Liver (tissue), 9 donors: Measurements from ENCODE around the gene TLE4. TPM values are rescaled to one million over a fixed set of nuclear protein-coding genes. Genes with fewer than 3 reads are reported as not detected.

Experiments used
- DNase-seq: peaks from one replicate; pipeline ENCODE4 v3.0.0-alpha.2; 2017; ENCODE audit warnings: low spot score
- H3K27ac ChIP-seq, 2 donors: one replicate each; pipeline ENCODE4 v1.7.0; 2013; ENCODE audit warnings: inconsistent platforms in 2 of 2, low read length in 2 of 2, control low read depth in 1 of 2, low read depth in 1 of 2, mild to moderate bottlenecking in 1 of 2
- H3K27me3 ChIP-seq, 4 donors: one replicate each; pipeline versions ENCODE4 v1.6.1 to v1.7.0; 2013; ENCODE audit warnings: low read length in 3 of 4, inconsistent platforms in 1 of 4, mild to moderate bottlenecking in 1 of 4, moderate library complexity in 1 of 4; ENCODE audit not compliant: control insufficient read depth in 4 of 4, insufficient read depth in 4 of 4
- H3K36me3 ChIP-seq, 4 donors: one replicate each; pipeline versions ENCODE4 v1.6.1 to v1.7.0; 2013; ENCODE audit warnings: low read length in 3 of 4, mild to moderate bottlenecking in 3 of 4, low read depth in 1 of 4, moderate library complexity in 1 of 4; ENCODE audit not compliant: control insufficient read depth in 4 of 4, insufficient read depth in 3 of 4
- H3K4me1 ChIP-seq, 4 donors: one replicate each; pipeline versions ENCODE4 v1.6.1 to v1.7.0; 2013; ENCODE audit warnings: low read length in 3 of 4, mild to moderate bottlenecking in 3 of 4, moderate library complexity in 1 of 4; ENCODE audit not compliant: control insufficient read depth in 4 of 4, insufficient read depth in 4 of 4
- H3K4me3 ChIP-seq, 3 donors: one replicate each; pipeline versions ENCODE4 v1.6.1 to v1.7.0; 2013; ENCODE audit warnings: low read length in 3 of 3, control low read depth in 1 of 3, low read depth in 1 of 3, mild to moderate bottlenecking in 1 of 3
- H3K9ac ChIP-seq, 2 donors: one replicate each; pipeline ENCODE4 v1.7.0; 2013; ENCODE audit warnings: low read length in 2 of 2, mild to moderate bottlenecking in 2 of 2, moderate library complexity in 2 of 2, control low read depth in 1 of 2, low read depth in 1 of 2
- H3K9me3 ChIP-seq, 4 donors: one replicate each; pipeline versions ENCODE4 v1.6.1 to v1.7.0; 2013; ENCODE audit warnings: low read length in 3 of 4; ENCODE audit not compliant: control insufficient read depth in 4 of 4
- ATF3 ChIP-seq: IDR thresholded peaks from 2 replicates; pipeline ENCODE4 v1.6.1; 2016; ENCODE audit warnings: antibody characterized with exemption
- CTCF ChIP-seq: fragments of 150-350 bp; IDR thresholded peaks from 2 replicates; pipeline ENCODE4 v1.5.1; 2017; ENCODE audit warnings: improper control_type of control experiment, low read depth, low read length; ENCODE audit not compliant: missing input control
- EGR1 ChIP-seq, 2 donors: IDR thresholded peaks; 2 replicates each; pipeline ENCODE4 v1.6.1; 2016 to 2018; ENCODE audit warnings: antibody characterized with exemption in 2 of 2, low read depth in 2 of 2
- FOXA1 ChIP-seq: IDR thresholded peaks from 2 replicates; pipeline ENCODE4 v1.6.1; 2016; ENCODE audit warnings: antibody characterized with exemption
- FOXA2 ChIP-seq: IDR thresholded peaks from 2 replicates; pipeline ENCODE4 v1.6.1; 2016; ENCODE audit warnings: antibody characterized with exemption
- GABPA ChIP-seq, 2 donors: IDR thresholded peaks in 1 of 2; conservative IDR thresholded peaks in 1 of 2; 2 replicates each; pipeline ENCODE4 v1.6.1; 2016; ENCODE audit warnings: antibody characterized with exemption in 2 of 2, mild to moderate bottlenecking in 1 of 2, moderate library complexity in 1 of 2
- HNF4A ChIP-seq, 2 donors: conservative IDR thresholded peaks; 2 replicates each; pipeline ENCODE4 v1.6.1; 2016; ENCODE audit warnings: antibody characterized with exemption in 2 of 2, mild to moderate bottlenecking in 2 of 2
- HNF4G ChIP-seq: IDR thresholded peaks from 2 replicates; pipeline ENCODE4 v1.6.1; 2016; ENCODE audit warnings: antibody characterized with exemption
- JUND ChIP-seq, 2 donors: IDR thresholded peaks; 2 replicates each; pipeline ENCODE4 v1.6.1; 2016; ENCODE audit warnings: antibody characterized with exemption in 2 of 2
- MAX ChIP-seq: IDR thresholded peaks from 2 replicates; pipeline ENCODE4 v1.6.1; 2016; ENCODE audit warnings: antibody characterized with exemption
- NR2F2 ChIP-seq: IDR thresholded peaks from 2 replicates; pipeline ENCODE4 v1.6.1; 2016; ENCODE audit warnings: antibody characterized with exemption
- RAD21 ChIP-seq, 2 donors: IDR thresholded peaks; 2 replicates each; pipeline ENCODE4 v1.6.1; 2016; ENCODE audit warnings: antibody characterized with exemption in 2 of 2, mild to moderate bottlenecking in 2 of 2
- REST ChIP-seq: IDR thresholded peaks from 2 replicates; pipeline ENCODE4 v1.6.1; 2016; ENCODE audit warnings: antibody characterized with exemption, mild to moderate bottlenecking
- RXRA ChIP-seq, 2 donors: IDR thresholded peaks; 2 replicates each; pipeline ENCODE4 v1.6.1; 2017 to 2018; ENCODE audit warnings: antibody characterized with exemption in 2 of 2, mild to moderate bottlenecking in 1 of 2
- SP1 ChIP-seq: IDR thresholded peaks from 2 replicates; pipeline ENCODE4 v1.6.1; 2018; ENCODE audit warnings: antibody characterized with exemption, mild to moderate bottlenecking
- TAF1 ChIP-seq: conservative IDR thresholded peaks from 2 replicates; pipeline ENCODE4 v1.6.1; 2016; ENCODE audit warnings: antibody characterized with exemption, mild to moderate bottlenecking
- YY1 ChIP-seq: IDR thresholded peaks from 2 replicates; pipeline ENCODE4 v1.6.1; 2016; ENCODE audit warnings: antibody characterized with exemption, mild to moderate bottlenecking
- ZBTB33 ChIP-seq: IDR thresholded peaks from 2 replicates; pipeline ENCODE4 v1.6.1; 2016; ENCODE audit warnings: antibody characterized with exemption
- WGBS: extraction: QIAGEN DNeasy Blood & Tissue Kit; methylation state at CpG from one replicate; pipeline ENCODE4 v1.1.7; 2013; 5-methylcytosine and 5-hydroxymethylcytosine counted together
- polyA plus RNA-seq, 2 donors: library from polyadenylated mRNA; stranded (reverse) in 1 of 2; unstranded in 1 of 2; fragments of 200-250 nt in 1 of 2; fragments of >200 nt in 1 of 2; fragmentation: Nextera tagmentation in 1 of 2; extraction: Ambion mirVana in 1 of 2; gene quantifications; one replicate each; pipeline versions ENCODE4 v1.2.1 to v1.2.3, GENCODE V29; 2013 to 2015
- total RNA-seq, 2 donors: library from RNA; depleted of rRNA; stranded (reverse); fragments of >200 nt; gene quantifications; one replicate each; pipeline ENCODE4 v1.2.3, GENCODE V29; 2014
- donor health status: healthy.
- donor health status: healthy.
- donor health status: healthy.
- donor health status: healthy.
- donor health status: healthy.

TLE4 gene
- total and polyA plus RNA-seq, 4 donors: 2.5 to 6.6 (median 4.7) TPM

- H3K27ac ChIP-seq: no peak overlapping the region
- TF ChIP-seq NR2F2 (no peak), HNF4G (no peak), FOXA2 (no peak), SP1 (no peak)
- no peak overlapping the region for H3K4me3 ChIP-seq
- H3K4me1 ChIP-seq: no peaks in the 10 kb centered on the region
- no peaks in the 10 kb centered on the region for H3K27me3 ChIP-seq
- H3K36me3 ChIP-seq: no peaks in the 10 kb centered on the region
- H3K9ac ChIP-seq: no peak overlapping the region
- DNase-seq: no peak
- 92% methylated on average over 8 of the region's 8 CpGs for WGBS
- no peaks in the 10 kb centered on the region for H3K9me3 ChIP-seq
These were observed 114.8 kb downstream of the TLE4 start for GRCh38 chr9:79686381-79687130.

- no peak overlapping the region for H3K4me3 ChIP-seq
- WGBS: 87% methylated on average over 8 of the region's 8 CpGs
These were observed 115.3 kb downstream of the TLE4 start for GRCh38 chr9:79687131-79687447.

More at GRCh38 chr9:79687131-79687447, 115.3 kb downstream of the TLE4 start:
- H3K9me3 ChIP-seq: no peaks in the 10 kb centered on the region
- no peak for TF ChIP-seq RXRA (IDR thresholded peaks at IDR 0.05)
- no peak for TF ChIP-seq GABPA (IDR thresholded peaks at IDR 0.05 in 1 of 2, conservative IDR thresholded peaks at IDR 0.05 in 1 of 2)
- no peak for TF ChIP-seq NR2F2
- TF ChIP-seq YY1: no peak
- no peak for TF ChIP-seq ZBTB33
- TF ChIP-seq RAD21 (IDR thresholded peaks at IDR 0.05): no peak
- TF ChIP-seq MAX: no peak
- no peak for TF ChIP-seq FOXA2
- TF ChIP-seq EGR1 (IDR thresholded peaks at IDR 0.05; ENCODE audit: low read depth in 2 of 2): no peak
- no peak for TF ChIP-seq REST
- no peak for TF ChIP-seq CTCF
- no peak for TF ChIP-seq FOXA1
- no peak for TF ChIP-seq JUND (IDR thresholded peaks at IDR 0.05)
- TF ChIP-seq SP1: no peak
- no peak for TF ChIP-seq ATF3
- no peak for TF ChIP-seq HNF4G
- no peak for TF ChIP-seq TAF1
- no peak for TF ChIP-seq HNF4A (conservative IDR thresholded peaks at IDR 0.05)
- no peaks in the 10 kb centered on the region for H3K36me3 ChIP-seq
- H3K4me1 ChIP-seq: no peaks in the 10 kb centered on the region
- H3K27ac ChIP-seq: no peak overlapping the region
- no peak overlapping the region for H3K9ac ChIP-seq
- no peaks in the 10 kb centered on the region for H3K27me3 ChIP-seq
- DNase-seq: no peak
